ENCODE results near the gene PCDHB13.
"Not testable (repeated sequence)": the region's sequence is repeated elsewhere in the genome, so short reads cannot be mapped to it uniquely, and the experiment has no call there.

Gene PCDHB13

DNA sequence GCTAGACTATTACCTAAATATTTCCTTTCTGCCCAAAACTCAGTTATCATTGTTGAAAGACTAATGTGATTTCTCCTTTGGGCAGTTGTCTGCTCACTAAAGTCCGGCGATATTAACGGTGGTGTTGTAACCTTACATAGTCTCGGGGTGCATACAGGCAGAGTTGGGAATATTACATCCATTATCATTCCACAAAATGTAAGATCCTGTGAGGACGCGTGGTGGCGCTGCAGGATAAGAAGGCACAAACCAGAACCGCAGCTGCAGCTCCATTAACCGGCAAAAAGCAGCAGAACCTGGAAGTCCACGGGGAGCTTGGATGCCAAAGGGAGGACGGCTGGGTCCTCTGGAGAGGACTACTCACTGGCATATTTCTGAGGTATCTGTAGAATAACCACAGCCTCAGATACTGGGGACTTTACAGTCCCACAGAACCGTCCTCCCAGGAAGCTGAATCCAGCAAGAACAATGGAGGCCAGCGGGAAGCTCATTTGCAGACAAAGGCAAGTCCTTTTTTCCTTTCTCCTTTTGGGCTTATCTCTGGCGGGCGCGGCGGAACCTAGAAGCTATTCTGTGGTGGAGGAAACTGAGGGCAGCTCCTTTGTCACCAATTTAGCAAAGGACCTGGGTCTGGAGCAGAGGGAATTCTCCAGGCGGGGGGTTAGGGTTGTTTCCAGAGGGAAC lies at the start of gene PCDHB13:
Gene PCDHB13, plus strand, starts transcription at position 264 of the 684 bp plus-strand sequence. Its CDS starts 205 bp downstream, at position 469.
- DNase-seq: not testable (repeated sequence)

GRCh38 chr5:141172381-141173204 lies 41.1 kb upstream of the PCDHB13 start, which contains the start of gene PCDHB7:
TSS of gene PCDHB7 (plus strand) at chr5:141172644. CDS start at chr5:141172836, 192 bp downstream.
- no peak for DNase-seq

GRCh38 chr5:141174291-141175104 lies 39.2 kb upstream of the PCDHB13 start:
- not testable (repeated sequence) for DNase-seq

DNA sequence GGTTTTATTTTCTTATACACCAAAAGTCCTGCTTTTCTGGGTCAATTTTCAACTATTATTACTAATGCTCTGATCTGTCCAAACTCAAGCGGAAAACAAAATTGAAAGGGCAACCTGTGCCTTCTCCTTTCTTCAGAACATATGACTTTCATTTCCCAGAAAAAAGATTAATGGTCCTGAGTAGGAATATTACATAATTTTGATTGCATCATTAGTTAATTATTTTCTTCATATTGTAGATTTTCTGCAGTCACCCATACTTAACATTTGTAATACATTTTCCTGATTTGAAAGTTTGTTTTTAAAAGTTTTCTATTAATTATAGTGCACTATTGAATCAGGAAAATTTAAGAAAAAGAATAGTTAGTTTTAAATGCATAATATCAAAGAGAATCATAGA lies 37.8 kb upstream of the PCDHB13 start:
- DNase-seq: no peak

DNA sequence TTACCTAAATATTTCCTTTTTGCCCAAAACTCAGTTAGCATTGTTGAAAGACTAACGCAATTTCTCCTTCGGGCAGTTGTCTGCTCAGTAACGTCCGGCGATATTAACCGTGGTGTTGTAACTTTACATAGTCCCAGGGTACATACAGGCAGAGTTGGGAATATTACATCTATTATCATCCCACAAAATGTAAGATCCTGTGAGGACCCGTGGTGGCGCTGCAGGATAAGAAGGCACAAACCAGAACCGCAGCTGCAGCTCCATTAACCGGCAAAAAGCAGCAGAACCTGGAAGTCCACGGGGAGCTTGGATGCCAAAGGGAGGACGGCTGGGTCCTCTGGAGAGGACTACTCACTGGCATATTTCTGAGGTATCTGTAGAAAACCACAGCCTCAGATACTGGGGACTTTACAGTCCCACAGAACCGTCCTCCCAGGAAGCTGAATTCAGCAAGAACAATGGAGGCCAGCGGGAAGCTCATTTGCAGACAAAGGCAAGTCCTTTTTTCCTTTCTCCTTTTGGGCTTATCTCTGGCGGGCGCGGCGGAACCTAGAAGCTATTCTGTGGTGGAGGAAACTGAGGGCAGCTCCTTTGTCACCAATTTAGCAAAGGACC lies 36.0 kb upstream of the PCDHB13 start, which contains the start of gene PCDHB8:
Gene PCDHB8, plus strand, starts transcription at position 214 of the 615 bp plus-strand sequence. Its CDS starts 245 bp downstream, at position 459.
- not testable (repeated sequence) for DNase-seq

DNA sequence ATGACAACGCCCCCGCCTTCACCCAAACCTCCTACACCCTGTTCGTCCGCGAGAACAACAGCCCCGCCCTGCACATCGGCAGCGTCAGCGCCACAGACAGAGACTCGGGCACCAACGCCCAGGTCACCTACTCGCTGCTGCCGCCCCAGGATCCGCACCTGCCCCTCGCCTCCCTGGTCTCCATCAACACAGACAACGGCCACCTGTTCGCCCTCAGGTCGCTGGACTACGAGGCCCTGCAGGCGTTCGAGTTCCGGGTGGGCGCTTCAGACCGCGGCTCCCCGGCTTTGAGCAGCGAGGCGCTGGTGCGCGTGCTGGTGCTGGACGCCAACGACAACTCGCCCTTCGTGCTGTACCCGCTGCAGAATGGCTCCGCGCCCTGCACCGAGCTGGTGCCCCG lies 34.3 kb upstream of the PCDHB13 start:
- not testable (repeated sequence) for DNase-seq

DNA sequence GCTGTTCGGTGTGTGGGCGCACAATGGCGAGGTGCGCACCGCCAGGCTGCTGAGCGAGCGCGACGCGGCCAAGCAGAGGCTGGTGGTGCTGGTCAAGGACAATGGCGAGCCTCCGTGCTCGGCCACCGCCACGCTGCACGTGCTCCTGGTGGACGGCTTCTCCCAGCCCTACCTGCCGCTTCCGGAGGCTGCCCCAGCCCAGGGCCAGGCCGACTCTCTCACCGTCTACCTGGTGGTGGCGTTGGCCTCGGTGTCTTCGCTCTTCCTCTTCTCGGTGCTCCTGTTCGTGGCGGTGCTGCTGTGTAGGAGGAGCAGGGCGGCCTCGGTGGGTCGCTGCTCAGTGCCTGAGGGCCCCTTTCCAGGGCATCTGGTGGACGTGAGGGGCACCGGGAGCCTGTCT lies 33.8 kb upstream of the PCDHB13 start:
- not testable (repeated sequence) for DNase-seq

DNA sequence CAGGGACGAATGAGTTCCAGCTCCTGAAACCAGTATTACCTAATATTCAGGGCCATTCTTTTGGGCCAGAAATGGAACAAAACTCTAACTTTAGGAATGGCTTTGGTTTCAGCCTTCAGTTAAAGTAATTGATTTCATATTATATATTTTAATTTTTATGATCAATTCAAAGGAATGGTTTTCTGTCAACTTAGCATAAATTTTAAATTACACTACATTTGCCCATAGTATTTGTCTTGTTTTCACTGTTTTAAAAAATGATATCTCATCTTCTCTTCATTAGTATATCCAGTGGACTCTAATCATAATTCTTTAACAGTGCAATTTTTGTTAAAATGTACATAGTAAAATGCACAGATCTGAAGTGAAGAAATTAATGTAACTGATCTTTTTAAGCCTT lies 33.4 kb upstream of the PCDHB13 start:
- no peak for DNase-seq

DNA sequence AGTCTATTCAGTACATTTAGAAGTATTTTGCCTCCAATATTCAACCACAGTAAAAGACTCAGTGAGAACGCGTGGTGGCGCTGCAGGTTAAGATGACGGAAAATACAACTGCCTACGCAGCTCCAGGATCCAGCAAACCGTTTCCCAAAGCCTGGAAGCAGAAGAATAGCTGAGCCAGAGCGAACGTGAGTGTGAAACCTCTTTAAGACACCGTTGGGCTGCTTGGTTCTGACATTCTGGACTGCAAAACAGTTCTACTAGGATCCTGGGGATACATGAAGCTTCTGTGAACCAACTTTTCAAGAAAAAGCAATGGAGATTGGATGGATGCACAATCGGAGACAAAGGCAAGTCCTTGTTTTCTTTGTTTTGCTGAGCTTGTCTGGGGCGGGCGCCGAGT lies 31.5 kb upstream of the PCDHB13 start, which contains the start of gene PCDHB16:
Gene PCDHB16, plus strand, starts transcription at position 140 of the 400 bp plus-strand sequence. Its CDS starts 173 bp downstream, at position 313.
- no peak for DNase-seq

GRCh38 chr5:141184117-141184855 lies 29.4 kb upstream of the PCDHB13 start:
- DNase-seq: not testable (repeated sequence)

GRCh38 chr5:141186897-141187512 lies 26.7 kb upstream of the PCDHB13 start, which contains the start of gene PCDHB9:
TSS of gene PCDHB9 (plus strand) at chr5:141187161. CDS start at chr5:141187319, 158 bp downstream.
- DNase-seq: no peak

DNA sequence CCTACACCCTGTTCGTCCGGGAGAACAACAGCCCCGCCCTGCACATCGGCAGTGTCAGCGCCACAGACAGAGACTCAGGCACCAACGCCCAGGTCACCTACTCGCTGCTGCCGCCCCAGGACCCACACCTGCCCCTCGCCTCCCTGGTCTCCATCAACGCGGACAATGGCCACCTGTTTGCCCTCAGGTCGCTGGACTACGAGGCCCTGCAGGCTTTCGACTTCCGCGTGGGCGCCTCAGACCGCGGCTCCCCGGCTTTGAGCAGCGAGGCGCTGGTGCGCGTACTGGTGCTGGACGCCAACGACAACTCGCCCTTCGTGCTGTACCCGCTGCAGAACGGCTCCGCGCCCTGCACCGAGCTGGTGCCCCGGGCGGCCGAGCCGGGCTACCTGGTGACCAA lies 25.0 kb upstream of the PCDHB13 start:
- not testable (repeated sequence) for DNase-seq

DNA sequence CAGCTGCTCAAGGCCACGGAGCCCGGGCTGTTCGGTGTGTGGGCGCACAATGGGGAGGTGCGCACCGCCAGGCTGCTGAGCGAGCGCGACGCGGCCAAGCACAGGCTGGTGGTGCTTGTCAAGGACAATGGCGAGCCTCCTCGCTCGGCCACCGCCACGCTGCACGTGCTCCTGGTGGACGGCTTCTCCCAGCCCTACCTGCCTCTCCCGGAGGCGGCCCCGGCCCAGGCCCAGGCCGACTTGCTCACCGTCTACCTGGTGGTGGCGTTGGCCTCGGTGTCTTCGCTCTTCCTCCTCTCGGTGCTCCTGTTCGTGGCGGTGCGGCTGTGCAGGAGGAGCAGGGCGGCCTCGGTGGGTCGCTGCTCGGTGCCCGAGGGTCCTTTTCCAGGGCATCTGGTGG lies 24.6 kb upstream of the PCDHB13 start:
- not testable (repeated sequence) for DNase-seq

DNA sequence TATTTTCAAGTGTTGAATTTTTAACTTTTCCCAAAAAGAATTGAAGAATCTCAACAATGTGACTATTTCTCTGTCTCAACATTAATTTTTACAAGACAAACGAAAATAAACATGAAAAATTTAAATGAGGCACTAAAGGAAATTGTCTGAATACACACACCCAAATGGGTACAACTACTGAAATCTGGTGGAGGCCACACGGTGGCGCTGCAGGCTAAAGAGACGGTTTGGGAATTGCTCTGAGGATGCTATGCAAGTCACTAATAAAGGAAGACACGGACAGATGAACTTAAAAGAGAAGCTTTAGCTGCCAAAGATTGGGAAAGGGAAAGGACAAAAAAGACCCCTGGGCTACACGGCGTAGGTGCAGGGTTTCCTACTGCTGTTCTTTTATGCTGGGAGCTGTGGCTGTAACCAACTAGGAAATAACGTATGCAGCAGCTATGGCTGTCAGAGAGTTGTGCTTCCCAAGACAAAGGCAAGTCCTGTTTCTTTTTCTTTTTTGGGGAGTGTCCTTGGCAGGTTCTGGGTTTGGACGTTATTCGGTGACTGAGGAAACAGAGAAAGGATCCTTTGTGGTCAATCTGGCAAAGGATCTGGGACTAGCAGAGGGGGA lies 21.5 kb upstream of the PCDHB13 start, which contains the start of gene PCDHB10:
Gene PCDHB10, plus strand, starts transcription at position 244 of the 616 bp plus-strand sequence. Its CDS starts 200 bp downstream, at position 444.
- DNase-seq: no peak

DNA sequence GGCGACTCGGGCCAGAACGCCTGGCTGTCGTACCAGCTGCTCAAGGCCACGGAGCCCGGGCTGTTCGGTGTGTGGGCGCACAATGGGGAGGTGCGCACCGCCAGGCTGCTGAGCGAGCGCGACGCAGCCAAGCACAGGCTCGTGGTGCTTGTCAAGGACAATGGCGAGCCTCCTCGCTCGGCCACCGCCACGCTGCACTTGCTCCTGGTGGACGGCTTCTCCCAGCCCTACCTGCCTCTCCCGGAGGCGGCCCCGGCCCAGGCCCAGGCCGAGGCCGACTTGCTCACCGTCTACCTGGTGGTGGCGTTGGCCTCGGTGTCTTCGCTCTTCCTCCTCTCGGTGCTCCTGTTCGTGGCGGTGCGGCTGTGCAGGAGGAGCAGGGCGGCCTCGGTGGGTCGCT lies 19.4 kb upstream of the PCDHB13 start:
- DNase-seq: not testable (repeated sequence)

DNA sequence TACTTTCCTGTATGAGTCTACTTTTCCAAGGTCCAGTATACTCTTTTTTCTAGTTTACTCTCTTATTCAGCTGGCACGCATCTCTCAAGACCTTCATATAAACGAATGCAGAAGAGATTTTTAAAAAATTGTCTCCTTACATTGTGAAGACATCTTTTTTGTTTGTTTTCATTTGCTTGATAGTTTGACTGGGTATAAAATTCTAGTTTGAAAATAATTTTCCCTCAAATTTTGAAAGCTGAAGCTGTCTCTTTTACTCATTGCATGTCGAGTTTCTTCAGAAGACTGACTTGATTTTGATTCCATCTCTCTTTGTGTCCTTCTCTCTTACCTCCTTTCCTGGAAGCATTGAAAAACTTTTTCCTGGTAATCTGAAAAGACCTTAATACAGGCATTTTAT lies 17.4 kb upstream of the PCDHB13 start:
- no peak for DNase-seq

GRCh38 chr5:141199359-141200235 lies 14.1 kb upstream of the PCDHB13 start, which contains the start of gene PCDHB11:
TSS of gene PCDHB11 (plus strand) at chr5:141199627. CDS start at chr5:141199775, 148 bp downstream.
- no peak for DNase-seq

GRCh38 chr5:141201126-141201525 lies 12.6 kb upstream of the PCDHB13 start:
- DNase-seq: not testable (repeated sequence)

DNA sequence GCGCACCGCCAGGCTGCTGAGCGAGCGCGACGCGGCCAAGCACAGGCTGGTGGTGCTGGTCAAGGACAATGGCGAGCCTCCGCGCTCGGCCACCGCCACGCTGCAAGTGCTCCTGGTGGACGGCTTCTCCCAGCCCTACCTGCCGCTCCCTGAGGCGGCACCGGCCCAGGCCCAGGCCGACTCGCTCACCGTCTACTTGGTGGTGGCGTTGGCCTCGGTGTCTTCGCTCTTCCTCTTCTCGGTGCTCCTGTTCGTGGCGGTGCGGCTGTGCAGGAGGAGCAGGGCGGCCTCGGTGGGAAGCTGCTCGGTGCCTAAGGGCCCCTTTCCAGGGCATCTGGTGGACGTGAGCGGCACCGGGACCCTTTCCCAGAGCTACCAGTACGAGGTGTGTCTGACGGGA lies 12.1 kb upstream of the PCDHB13 start:
- not testable (repeated sequence) for DNase-seq
